GOT3 (cell line): Measurements from ENCODE around the gene PEX16.
"Not testable (repeated sequence)": the region's sequence is repeated elsewhere in the genome, so short reads cannot be mapped to it uniquely, and the experiment has no call there.

Source experiments
- DNase-seq: peaks from one replicate; lab custom pipeline; 2025; ENCODE audit warnings: mixed read lengths; lab: John Stamatoyannopoulos, UW

PEX16 gene

DNA sequence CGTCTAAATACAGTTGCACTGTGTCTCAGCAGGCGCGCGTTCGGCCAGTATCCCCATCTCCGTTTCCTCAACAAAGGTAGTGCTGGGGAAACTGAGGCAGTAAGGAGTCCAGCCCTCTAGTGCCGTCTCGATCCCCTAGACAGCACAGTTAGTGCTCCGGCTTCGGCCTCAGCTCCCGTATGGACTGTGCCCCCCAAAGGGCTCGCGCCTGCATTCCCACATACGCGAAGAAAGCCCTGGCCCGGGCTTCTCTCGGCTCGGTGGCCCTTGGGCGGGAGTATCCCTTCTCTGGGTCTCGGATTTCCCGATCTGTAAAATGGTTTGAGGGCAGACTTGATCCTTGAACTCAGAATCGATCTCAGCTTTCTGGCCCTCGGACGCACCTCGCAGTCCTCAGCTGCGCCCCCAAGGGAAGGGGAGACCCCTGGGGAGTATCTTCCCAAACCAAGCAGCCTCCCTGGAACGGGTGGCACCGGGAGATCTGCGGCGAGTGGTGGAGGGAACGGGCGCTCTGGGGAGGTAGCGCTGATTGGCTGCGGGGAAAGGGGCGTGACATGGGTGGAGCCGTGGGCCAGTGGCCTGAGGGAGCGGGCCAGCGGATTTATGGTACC is 759 bp upstream of the PEX16 start:
- DNase-seq: no peak

DNA sequence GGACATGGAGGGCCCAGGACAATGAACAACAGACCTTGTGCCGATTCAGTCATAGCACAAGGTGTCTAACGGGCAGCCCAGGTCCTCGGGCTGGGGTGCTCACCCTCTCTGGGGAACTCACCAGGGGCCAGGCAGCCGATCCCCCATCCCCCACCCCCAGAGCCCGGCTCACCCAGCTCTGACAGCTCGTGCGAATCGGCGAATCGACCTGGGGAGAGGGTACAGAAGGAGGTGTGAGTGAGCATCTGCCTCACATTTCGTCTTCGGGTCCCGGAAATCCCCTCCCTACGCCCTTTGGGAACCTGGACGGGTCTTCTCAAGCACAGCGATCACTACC is 423 bp downstream of the PEX16 start:
- no peak for DNase-seq

DNA sequence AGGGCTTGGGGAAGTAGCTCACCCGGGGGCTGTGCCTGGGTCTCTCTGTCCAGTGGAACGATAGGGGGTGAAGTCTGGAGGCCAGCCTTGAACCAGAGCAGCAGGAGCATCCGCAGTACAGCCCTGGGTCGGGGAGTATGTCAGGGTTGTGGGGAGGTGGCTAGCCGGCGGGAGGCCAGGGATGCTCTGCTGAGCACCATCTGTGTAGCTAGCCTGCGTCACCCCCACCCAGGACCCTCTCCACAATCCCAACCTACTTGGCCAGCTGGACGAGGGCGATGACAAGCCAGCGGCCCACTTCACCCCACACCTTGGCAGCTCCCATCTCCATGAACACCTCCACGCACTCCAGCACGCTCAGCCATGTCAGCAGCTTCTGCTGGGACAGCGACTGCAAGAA is 2.2 kb downstream of the PEX16 start:
- DNase-seq: no peak

DNA sequence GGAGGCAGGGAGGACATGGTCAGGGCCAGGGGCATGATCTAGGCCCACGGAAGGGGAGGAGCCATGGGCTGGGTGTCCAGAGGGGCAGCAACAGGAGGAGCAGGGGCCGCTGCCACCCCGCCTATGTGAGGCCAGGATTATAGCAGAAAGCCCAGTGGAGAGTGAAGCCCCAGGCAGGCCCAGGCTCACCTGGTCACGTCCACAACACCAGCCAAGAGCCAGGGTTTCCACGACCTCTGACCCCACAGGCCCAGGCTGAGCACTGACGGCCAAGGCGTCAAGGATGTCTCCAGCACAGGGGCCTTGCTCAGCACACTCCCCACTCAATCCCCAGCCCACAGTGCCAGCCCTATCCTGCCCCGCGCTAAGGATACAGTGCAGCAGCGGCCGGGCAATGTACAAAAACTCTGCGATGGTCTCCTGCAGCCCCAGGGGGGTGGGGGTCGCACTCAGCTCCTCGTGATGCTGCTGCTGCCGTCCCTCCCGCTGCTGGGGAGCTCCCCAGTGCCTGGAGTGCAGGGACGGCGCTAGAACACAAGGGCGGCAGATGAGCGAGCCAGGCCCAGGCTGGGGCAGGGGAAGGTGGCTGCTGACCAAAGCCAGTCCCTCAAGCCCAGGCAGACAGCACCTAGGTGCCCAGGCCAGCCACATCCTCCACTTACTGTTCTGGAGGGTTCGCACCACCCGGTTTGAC is 3.6 kb downstream of the PEX16 start:
- no peak for DNase-seq

DNA sequence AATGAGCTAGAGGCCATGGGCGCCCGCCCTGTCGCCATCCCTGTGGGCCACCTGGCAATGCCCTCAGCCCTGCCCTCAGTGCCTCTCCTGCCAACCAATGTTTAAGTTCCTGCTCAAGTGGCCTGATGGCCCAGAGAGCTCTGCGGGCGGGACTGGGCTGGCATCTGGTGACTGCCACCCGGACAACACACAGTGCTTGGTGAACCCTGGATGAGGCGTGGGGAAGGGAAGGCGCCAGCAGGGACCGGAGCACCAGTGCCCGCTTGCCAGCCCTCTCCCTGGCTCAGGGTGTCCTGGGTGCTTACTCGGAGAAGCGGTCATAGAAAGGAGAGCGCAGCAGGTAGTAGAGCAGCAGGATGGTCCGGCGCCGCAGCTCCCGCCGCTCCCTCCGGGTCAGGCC is 4.2 kb downstream of the PEX16 start:
- DNase-seq: no peak

DNA sequence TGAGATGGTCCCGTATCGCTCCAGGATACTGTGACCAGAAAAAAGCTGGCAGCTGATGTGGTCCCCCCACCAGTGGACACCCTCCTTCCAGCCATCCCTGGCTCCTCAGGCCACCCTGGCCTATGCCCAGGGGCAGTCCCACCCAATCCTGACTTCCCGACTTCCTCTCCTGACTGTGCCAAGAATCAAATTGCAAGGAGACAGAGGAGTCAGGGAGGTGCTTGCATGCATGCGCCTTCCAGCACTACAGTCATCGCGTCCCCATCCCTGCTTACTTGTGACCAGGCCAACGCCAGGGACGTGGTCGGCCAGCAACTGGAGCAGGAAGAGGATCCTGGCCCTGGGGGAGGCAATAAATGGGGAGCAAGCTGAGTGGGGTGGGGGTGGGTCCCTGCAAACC is 7.1 kb downstream of the PEX16 start:
- DNase-seq: no peak

DNA sequence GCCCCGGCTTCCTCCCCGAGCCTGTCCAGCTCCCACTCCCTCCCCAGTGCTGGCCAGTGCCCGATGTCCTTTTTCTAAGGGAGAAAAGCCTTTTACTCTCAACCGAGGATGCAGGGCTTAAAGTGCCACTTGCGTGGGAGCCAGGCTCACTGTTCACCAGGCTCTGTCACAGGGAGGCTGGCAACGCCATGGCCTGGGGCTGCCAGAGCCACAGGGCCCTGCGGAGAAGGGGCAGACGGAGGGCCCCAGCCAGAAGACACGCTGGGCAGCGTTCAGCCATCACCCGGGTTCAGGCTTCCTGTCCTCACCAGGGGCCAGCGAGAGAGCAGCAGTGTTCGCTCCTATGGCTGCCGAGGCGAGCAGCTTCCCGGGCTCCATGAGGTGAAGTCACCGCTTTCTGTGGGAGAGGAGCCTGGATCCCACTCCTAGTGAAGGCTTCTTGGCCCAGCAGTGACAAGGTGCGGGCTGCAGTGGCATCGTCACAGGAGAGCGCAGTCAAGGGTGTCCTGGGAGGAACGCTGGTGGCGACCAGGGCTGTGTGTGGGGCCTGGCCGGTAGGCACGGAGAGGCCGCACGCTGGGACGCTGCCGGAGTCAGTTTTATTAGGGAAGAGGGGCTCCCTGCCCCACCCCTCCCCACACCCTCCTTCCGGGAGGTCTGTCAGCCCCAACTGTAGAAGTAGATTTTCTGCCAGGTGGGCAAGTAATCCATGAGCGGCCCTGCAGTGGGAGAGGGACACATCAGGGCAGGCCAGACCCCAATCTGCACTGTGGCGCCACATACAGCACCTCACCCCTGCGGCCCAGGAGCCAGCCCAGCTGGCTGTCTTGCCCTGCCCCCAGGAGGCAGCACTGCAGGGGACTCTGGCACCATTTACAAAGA is 7.8 kb downstream of the PEX16 start:
- DNase-seq: no peak

DNA sequence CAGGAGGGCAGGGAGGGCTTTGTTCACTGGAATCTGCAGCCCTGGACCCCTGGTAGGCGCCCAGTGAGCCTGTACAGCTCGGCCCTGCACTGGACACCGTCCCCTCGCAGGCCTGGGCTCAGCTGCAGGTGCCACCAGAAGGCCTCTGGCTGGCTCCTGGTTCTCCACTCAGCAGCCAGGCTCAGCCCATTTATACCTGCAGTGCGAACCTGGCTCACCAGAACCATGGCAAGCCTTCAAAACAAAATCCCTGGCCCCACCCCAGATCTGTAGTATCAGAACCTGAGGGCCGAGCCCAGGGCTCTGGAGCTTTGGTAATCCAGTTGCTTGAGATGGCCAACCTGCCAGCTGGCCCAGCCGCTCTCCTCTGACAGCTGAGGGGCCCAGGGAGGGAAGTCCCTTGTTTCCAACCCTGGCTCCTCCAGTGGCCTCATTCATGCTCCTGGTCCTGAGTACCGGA is 9.7 kb downstream of the PEX16 start:
- DNase-seq: no peak

DNA sequence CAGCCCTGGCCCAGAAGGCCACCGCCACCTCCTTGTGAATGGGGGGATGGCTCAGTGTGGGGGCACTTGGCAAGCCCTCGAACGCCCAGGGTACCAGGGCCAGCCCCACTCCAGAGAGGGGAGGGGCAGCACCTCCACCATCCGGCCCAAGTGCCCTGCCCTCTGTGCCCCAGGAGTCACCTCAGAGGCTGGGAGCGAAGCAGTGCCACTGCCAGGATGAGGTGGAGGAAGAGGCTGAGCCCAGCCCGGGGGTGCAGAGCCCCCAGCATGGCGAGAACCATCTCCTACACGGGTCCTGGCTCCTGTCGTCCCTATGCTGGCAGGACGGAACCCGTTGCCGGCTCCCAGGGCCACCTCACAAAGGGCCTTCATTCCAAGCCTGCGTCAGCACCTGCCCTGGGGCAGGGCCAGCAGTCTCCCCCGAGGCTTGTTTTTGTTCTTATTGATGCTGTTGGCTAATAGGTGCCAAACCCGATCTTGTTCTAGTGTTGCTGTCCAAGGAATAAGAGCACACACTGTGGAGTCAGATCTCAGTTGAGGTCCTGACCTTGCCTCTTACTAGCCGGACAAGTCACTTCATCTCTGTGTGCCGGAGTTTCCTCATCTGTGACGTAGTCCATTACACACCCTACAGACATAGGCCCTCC is 10.6 kb downstream of the PEX16 start, which contains the start of gene FREY1:
TSS of gene FREY1 (minus strand) at position 307 of the 647 bp plus-strand sequence. CDS start at position 281, 26 bp downstream.
- DNase-seq: no peak

DNA sequence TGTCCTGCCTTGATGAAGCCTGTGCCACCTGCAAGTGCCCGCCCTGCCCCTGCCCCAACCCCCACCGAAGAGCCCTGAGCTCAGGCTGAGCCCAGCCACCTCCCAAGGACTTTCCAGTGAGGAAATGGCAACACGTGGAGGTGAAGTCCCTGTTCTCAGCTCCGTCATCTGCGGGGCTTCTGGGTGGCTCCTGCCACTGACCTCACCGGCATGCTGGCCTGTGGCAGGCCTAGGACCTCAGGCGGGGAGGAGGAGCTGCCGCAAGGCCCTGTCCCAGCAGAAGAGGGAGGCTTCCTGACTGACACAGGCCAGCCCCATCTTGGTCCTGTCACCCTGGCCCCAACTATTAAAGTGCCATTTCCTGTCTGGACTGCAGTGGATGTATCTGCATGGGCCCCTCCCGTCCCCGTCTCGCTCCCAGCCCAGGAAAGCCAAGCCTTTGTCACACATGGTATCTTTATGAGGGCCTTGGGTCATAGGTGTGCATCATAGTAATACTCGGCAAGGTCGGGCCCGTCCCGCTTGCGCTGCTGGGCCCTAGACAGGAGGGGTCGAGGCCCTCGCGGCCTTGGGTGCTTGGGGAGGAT is 11.5 kb downstream of the PEX16 start:
- no peak for DNase-seq

DNA sequence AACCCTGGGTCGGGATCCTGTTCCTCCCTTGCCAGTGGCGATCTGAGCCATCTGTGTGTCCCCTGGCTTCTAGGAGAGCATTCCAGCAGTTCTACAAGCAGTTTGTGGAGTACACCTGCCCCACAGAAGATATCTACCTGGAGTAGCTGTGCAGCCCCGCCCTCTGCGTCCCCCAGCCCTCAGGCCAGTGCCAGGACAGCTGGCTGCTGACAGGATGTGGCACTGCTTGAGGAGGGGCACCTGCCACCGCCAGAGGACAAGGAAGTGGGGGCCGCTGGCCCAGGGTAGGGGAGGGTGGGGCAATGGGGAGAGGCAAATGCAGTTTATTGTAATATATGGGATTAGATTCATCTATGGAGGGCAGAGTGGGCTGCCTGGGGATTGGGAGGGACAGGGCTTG is 12.1 kb downstream of the PEX16 start:
- DNase-seq: not testable (repeated sequence)

DNA sequence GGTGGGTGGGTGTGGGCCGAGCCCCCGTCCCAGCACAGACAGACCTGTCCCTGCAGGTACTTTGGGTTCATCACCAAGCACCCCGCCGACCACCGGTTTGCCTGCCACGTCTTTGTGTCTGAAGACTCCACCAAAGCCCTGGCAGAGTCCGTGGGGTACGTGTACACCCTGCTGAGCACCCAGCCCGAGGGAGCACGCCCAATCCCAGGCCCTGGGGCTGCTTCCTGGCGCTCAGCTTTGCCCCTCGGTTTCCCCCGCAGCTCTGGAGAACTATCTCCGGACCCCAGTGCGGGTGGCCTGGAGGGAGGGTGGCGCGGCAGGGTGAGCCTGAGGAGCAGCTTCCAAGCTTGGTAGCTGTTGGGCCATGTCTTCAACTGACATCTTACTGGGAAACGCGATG is 12.6 kb downstream of the PEX16 start:
- no peak for DNase-seq

DNA sequence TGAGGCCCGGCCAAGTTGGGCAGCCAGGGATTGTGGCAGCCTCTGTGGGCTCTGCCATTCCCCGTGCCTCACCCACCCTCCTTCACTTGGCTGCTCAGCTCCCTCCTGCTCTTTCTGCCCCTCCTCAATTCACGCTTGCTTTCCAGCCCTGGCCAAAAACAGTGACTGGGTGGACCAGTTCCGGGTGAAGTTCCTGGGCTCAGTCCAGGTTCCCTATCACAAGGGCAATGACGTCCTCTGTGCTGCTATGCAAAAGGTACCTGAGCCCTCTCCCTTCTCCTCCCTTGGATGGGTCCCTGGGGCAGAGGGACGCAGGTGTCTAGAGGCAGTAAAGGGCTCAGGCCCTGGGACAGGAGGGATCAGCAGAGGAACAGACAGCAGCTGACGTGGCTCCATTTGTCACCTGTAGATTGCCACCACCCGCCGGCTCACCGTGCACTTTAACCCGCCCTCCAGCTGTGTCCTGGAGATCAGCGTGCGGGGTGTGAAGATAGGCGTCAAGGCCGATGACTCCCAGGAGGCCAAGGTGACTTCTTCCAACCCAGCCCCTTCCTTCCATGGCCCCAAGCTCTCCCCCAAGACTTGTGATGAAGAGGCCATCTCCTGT is 13.3 kb downstream of the PEX16 start:
- DNase-seq: no peak

DNA sequence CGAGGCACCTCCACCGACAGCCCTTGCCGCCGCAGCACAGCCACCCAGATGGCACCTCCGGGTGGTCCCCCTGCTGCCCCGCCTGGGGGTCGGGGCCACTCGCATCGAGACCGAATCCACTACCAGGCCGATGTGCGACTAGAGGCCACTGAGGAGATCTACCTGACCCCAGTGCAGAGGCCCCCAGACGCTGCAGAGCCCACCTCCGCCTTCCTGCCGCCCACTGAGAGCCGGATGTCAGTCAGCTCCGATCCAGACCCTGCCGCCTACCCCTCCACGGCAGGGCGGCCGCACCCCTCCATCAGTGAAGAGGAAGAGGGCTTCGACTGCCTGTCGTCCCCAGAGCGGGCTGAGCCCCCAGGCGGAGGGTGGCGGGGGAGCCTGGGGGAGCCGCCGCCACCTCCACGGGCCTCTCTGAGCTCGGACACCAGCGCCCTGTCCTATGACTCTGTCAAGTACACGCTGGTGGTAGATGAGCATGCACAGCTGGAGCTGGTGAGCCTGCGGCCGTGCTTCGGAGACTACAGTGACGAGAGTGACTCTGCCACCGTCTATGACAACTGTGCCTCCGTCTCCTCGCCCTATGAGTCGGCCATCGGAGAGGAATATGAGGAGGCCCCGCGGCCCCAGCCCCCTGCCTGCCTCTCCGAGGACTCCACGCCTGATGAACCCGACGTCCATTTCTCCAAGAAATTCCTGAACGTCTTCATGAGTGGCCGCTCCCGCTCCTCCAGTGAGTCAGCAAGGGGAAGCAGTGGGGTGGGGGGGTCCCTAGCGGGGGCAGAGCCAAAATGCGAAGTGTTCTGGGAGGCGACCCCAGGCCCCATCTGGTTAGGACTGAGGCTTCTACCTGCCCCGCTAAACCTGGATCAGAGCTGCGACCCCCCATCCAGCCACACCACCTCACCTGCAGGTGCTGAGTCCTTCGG is 15.0 kb downstream of the PEX16 start:
- DNase-seq: no peak

DNA sequence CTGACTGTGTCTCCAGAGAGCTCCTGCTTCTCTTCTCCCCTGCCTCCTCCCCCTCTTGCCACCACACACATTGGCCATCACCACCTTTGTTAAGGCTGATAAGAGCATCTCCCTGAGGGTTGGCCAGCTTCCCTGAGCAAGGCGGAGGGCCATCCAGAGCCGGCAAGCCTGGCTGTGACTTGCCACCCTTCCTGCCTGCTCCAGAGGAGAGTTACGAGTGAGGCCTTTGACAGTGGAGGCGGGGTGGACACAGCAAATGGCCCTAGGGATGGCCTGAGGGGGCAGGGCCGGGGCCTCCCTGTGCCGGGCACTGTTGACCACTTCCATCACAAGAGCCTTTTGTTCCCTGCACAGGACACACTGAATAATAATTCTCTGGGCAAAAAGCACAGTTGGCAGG is 16.1 kb downstream of the PEX16 start:
- DNase-seq: no peak

DNA sequence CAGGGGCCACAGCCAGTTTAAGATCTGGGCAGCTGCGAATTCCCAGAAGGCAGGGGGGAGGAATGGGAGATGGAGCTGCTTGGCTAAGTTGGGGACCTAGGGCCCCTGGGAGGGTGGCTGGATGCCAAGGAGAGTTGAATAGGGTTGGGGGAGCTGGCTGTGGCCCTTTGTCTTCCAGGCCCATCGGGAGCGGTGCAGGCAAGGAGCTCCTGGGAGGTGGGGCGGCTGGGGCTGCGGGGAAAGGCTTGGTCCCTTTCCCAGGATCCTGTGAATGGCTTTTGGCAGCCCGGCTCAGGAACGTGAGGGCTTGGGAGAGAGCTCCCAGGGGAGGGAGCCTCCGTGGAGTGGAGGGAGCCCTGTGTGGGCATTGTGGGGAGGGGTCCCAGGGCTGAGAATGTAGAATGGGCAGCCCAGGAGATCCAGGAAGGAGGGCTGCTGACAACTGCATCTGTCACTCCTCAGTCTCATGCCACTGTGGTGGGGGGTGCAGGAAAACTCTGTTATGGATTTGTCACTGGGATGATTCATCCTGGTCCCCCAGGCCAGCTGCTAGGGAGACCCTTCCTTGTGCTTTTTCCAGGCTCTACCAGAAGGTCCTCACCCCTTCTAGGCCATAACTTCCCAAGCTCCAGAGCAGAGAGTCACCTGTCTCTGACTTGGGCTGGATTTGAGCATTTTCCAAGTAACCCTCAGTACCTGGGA is 16.6 kb downstream of the PEX16 start:
- DNase-seq: no peak

DNA sequence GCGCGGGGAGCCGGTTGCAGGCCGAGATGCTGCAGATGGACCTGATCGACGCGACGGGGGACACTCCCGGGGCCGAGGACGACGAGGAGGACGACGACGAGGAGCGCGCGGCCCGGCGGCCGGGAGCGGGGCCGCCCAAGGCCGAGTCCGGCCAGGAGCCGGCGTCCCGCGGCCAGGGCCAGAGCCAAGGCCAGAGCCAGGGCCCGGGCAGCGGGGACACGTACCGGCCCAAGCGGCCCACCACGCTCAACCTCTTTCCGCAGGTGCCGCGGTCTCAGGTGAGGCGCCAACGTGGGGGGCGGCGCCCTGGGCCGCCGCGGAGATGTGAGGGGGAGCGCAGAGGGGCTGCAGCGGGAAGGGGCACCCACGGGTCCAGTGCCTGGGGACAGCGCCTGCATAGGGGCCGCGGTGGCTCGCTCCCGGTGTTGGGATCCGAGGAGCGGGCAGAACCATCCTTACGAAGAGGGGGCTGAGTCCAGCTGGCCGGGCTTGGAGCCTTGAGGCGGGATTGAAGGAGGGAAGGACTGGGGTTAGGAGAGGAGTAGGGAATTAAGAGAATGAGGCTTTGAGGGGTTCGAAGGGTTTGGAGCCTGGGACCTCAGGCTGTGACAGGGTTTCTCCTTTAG is 17.4 kb downstream of the PEX16 start:
- not testable (repeated sequence) for DNase-seq

DNA sequence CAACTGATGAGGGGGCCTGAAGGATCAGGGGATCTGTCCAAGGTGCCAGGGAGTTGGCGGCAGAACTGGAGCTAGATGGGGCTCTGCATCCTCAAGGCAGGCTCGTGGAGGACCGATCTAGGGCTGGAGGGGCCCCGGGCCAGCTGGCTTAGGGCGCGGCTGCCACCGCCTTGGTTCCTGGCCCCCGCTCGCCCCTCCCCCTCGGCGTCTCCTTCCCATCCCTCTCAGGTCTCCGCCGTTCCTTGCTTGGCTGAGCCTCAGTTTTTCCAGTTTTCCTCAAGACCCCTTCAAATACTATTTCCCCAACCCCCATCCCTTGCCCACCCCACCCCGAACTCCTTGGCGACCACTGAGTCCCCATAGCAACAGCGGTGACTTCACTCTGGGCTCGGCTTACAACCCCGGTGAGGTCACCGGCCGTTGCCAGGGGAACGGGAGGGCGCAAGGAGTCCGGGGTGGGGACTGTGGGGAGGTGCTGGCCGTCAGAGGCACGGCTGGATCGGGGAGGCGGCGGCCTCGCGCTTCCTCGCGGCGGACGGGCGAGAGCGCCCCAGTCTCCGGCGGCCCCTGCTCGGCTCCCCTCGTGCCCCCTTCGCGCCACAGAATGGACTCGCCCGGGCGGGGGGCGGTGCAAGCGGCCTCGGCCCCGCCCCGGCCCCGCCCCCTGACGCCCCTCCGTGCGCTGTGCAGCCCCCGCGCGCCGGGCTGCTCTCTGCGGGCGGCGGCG is 18.1 kb downstream of the PEX16 start:
- peak; percentile 62 for DNase-seq

DNA sequence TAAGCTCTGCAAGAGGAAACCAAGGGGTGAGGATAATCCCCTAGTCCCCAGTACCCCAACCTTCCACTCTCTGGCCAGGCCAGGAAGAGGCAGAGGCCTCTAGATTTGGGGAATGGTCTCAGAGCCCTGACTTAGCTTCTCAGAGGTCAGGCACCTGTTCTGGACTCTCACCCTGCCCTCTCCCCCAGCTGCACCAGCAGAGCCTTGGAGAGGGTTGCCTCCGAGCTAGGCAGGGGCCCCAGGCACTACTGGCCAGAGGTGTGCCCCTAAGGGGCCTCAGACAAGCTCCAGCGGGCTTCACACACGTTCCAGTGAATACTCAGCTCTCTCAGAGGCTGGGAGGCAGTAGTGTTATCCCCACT is 18.6 kb downstream of the PEX16 start:
- DNase-seq: no peak
